ENCODE results near the gene CRACDL.

The CRACDL gene

DNA sequence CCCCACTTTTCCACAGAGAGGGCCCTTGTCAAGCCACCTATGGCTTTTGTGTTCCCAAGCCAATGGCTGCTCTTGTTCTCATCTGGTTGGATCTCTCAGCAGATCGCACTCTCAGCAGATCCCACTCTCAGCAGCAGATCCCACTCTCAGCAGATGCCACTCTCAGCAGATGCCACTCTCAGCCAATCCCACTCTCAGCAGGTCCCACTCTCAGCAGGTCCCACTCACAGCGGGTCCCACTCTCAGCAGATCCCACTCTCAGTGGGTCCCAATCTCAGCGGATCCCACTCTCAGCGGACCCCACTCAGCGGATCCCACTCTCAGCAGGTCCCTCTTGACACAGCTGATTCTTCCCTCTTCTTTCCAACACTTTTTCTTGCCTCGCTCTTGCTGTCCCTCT lies 145.8 kb downstream of the CRACDL start:
- no peak overlapping the region for H2BK5ac ChIP-seq (ENCODE audit: low read depth, low read length, poor library complexity)
- no peak overlapping the region for H2BK120ac ChIP-seq (ENCODE audit: insufficient read depth, low read length, poor library complexity)
- WGBS (ENCODE audit: extremely low coverage, insufficient coverage, insufficient read length), result no CpG with 5 or more reads among the region's 6 CpGs
- peaks cover 4% of the 10 kb centered on the region for H3K79me1 ChIP-seq (ENCODE audit: low read length)
- H4K12ac ChIP-seq (ENCODE audit: low read depth, low read length), result no peak overlapping the region
- H4K8ac ChIP-seq (ENCODE audit: low read depth, low read length), result no peak overlapping the region
- no peak overlapping the region for H3K4me2 ChIP-seq (ENCODE audit: low read length)
- peaks cover 3 to 15% of the 10 kb centered on the region in 2 experiments for H3K4me1 ChIP-seq (ENCODE audit: control insufficient read depth in 1 of 2, insufficient read depth in 2 of 2, low read length in 2 of 2)
- H3K9me3 ChIP-seq (ENCODE audit: insufficient read depth, low read depth, low read length), result peaks cover 2% of the 10 kb centered on the region
- no peak overlapping the region for H3K27ac ChIP-seq (ENCODE audit: low read depth, low read length)
- H3K14ac ChIP-seq (ENCODE audit: low read length), result no peak overlapping the region
- H3K36me3 ChIP-seq (ENCODE audit: control insufficient read depth in 1 of 2, insufficient read depth in 2 of 2, low read length in 2 of 2), result no peaks in the 10 kb centered on the region
- H2AFZ ChIP-seq (ENCODE audit: insufficient read depth, low read length, poor library complexity), result no peak overlapping the region
- H4K91ac ChIP-seq (ENCODE audit: low read depth, low read length), result no peak overlapping the region
- no peak overlapping the region for H3K9ac ChIP-seq (ENCODE audit: low read length)
- no peaks in the 10 kb centered on the region for H3K79me2 ChIP-seq (ENCODE audit: control insufficient read depth, insufficient read depth, low read length, poor library complexity)
- H3K4ac ChIP-seq (ENCODE audit: low read depth, low read length), result no peak overlapping the region
- no peak for DNase-seq
- no peak overlapping the region for H2BK12ac ChIP-seq (ENCODE audit: low read length)
- H3K27me3 ChIP-seq (ENCODE audit: insufficient read depth, low read length), result no peaks in the 10 kb centered on the region
- H3K23ac ChIP-seq (ENCODE audit: low read length), result no peak overlapping the region
- no peak overlapping the region for H3K4me3 ChIP-seq (ENCODE audit: low read depth, low read length)
- H3K18ac ChIP-seq (ENCODE audit: low read length), result no peak overlapping the region
- H2AK5ac ChIP-seq (ENCODE audit: low read length), result no peak overlapping the region

DNA sequence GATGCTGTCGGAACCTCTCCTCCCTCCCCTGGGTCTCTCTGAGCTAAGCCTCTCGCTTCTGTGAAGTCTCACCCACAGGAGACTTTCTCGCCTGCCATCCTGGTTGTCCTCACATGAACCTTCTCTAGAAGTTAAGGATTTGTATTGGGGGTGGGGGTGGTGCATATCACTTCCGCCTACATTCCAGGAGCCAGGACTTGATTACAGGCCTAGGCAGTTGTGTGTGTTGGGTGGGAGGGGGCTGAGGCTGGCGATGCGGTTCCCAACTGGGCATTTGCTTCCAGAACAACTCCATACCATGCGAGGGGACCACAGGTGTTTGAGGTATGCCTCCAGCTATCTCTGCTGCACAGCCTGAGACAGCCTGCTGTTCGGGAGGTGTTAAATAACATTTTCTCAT lies 148.3 kb downstream of the CRACDL start:
- Histone ChIP-seq H3K27me3 (ENCODE audit: insufficient read depth, low read length) (no peaks in the 10 kb centered on the region), H2AK5ac (ENCODE audit: low read length) (no peak overlapping the region), H3K9ac (ENCODE audit: low read length) (no peak overlapping the region), H2BK12ac (ENCODE audit: low read length) (no peak overlapping the region), H2BK5ac (ENCODE audit: low read depth, low read length, poor library complexity) (no peak overlapping the region), H2BK120ac (ENCODE audit: insufficient read depth, low read length, poor library complexity) (no peak overlapping the region), H3K27ac (ENCODE audit: low read depth, low read length) (no peak overlapping the region), H4K91ac (ENCODE audit: low read depth, low read length) (no peak overlapping the region), H3K79me1 (ENCODE audit: low read length) (peaks cover 2% of the 10 kb centered on the region), H3K9me3 (ENCODE audit: insufficient read depth, low read depth, low read length) (peaks cover 2% of the 10 kb centered on the region), H3K4me3 (ENCODE audit: low read depth, low read length) (no peak overlapping the region), H2AFZ (ENCODE audit: insufficient read depth, low read length, poor library complexity) (no peak overlapping the region), H4K12ac (ENCODE audit: low read depth, low read length) (no peak overlapping the region), H3K4ac (ENCODE audit: low read depth, low read length) (no peak overlapping the region), H3K36me3 (ENCODE audit: control insufficient read depth in 1 of 2, insufficient read depth in 2 of 2, low read length in 2 of 2) (no peaks in the 10 kb centered on the region), H3K4me2 (ENCODE audit: low read length) (no peak overlapping the region), H3K18ac (ENCODE audit: low read length) (no peak overlapping the region), H3K23ac (ENCODE audit: low read length) (no peak overlapping the region), H3K4me1 (ENCODE audit: control insufficient read depth in 1 of 2, insufficient read depth in 2 of 2, low read length in 2 of 2) (peaks cover 0 to 4% of the 10 kb centered on the region in 2 experiments), H4K8ac (ENCODE audit: low read depth, low read length) (no peak overlapping the region), H3K79me2 (ENCODE audit: control insufficient read depth, insufficient read depth, low read length, poor library complexity) (no peaks in the 10 kb centered on the region), H3K14ac (ENCODE audit: low read length) (no peak overlapping the region)
- no CpG with 5 or more reads among the region's 8 CpGs for WGBS (ENCODE audit: extremely low coverage, insufficient coverage, insufficient read length)
- no peak for DNase-seq

DNA sequence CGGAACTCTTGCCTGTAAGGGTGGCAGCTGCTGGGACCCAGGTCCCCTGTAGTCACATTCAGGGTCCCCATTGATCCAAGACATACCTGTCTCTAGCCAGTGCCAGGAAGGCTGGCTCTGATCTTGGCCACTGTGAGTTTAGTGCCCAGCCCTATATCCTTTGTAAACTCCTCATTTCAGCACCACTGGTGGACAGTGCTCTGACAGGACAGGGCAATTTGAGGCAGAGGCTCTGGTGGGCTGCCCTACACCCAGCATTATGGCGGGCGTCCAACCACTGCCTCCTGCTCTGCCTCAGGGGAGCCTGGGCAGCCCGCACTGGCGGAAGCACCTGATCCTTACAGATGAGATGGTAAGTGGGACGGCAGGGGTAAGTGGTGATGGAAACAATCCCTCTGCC lies 149.8 kb downstream of the CRACDL start:
- no CpG with 5 or more reads among the region's 6 CpGs for WGBS (ENCODE audit: extremely low coverage, insufficient coverage, insufficient read length)
- H2BK12ac ChIP-seq (ENCODE audit: low read length), result no peak overlapping the region

DNA sequence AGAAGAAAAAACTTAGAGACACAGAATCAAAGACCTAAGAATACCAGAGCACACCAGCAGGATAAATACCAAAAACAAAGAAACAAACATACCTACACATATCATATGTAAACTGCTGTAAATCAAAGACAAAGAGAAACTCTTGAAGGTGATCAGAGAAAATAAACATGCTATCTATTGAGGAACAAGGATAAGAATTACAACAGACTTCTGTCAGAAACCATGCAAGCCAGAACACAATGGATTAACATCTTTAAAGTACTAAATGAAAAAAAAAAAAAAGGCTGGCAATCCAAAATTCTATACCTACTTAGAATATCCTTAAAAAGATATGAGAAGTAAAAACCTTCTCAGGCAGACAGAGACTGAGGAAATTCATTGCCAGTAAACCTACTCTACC lies 153.5 kb downstream of the CRACDL start:
- Histone ChIP-seq H3K4me3 (ENCODE audit: low read depth, low read length) (no peak overlapping the region), H3K79me1 (ENCODE audit: low read length) (no peaks in the 10 kb centered on the region), H4K12ac (ENCODE audit: low read depth, low read length) (no peak overlapping the region), H3K4me2 (ENCODE audit: low read length) (no peak overlapping the region), H3K18ac (ENCODE audit: low read length) (no peak overlapping the region), H2AFZ (ENCODE audit: insufficient read depth, low read length, poor library complexity) (no peak overlapping the region), H3K36me3 (ENCODE audit: control insufficient read depth in 1 of 2, insufficient read depth in 2 of 2, low read length in 2 of 2) (no peaks in the 10 kb centered on the region), H3K14ac (ENCODE audit: low read length) (no peak overlapping the region), H3K79me2 (ENCODE audit: control insufficient read depth, insufficient read depth, low read length, poor library complexity) (no peaks in the 10 kb centered on the region), H4K8ac (ENCODE audit: low read depth, low read length) (no peak overlapping the region), H4K91ac (ENCODE audit: low read depth, low read length) (no peak overlapping the region), H3K9me3 (ENCODE audit: insufficient read depth, low read depth, low read length) (no peaks in the 10 kb centered on the region), H2AK5ac (ENCODE audit: low read length) (no peak overlapping the region), H3K27me3 (ENCODE audit: insufficient read depth, low read length) (no peaks in the 10 kb centered on the region), H3K9ac (ENCODE audit: low read length) (no peak overlapping the region), H3K23ac (ENCODE audit: low read length) (no peak overlapping the region), H2BK12ac (ENCODE audit: low read length) (no peak overlapping the region), H2BK5ac (ENCODE audit: low read depth, low read length, poor library complexity) (no peak overlapping the region), H2BK120ac (ENCODE audit: insufficient read depth, low read length, poor library complexity) (no peak overlapping the region), H3K4me1 (ENCODE audit: control insufficient read depth in 1 of 2, insufficient read depth in 2 of 2, low read length in 2 of 2) (no peaks in the 10 kb centered on the region), H3K27ac (ENCODE audit: low read depth, low read length) (no peak overlapping the region), H3K4ac (ENCODE audit: low read depth, low read length) (no peak overlapping the region)
- no peak for DNase-seq

More for the DNA sequence above, 149.8 kb downstream of the CRACDL start:
- Histone ChIP-seq H2BK5ac (ENCODE audit: low read depth, low read length, poor library complexity) (no peak overlapping the region), H3K23ac (ENCODE audit: low read length) (no peak overlapping the region), H3K9me3 (ENCODE audit: insufficient read depth, low read depth, low read length) (peaks cover 2% of the 10 kb centered on the region), H4K91ac (ENCODE audit: low read depth, low read length) (no peak overlapping the region), H3K4me1 (ENCODE audit: control insufficient read depth in 1 of 2, insufficient read depth in 2 of 2, low read length in 2 of 2) (no peaks in the 10 kb centered on the region), H3K18ac (ENCODE audit: low read length) (no peak overlapping the region), H4K8ac (ENCODE audit: low read depth, low read length) (no peak overlapping the region), H4K12ac (ENCODE audit: low read depth, low read length) (no peak overlapping the region), H3K4ac (ENCODE audit: low read depth, low read length) (no peak overlapping the region), H3K79me1 (ENCODE audit: low read length) (no peaks in the 10 kb centered on the region), H3K14ac (ENCODE audit: low read length) (no peak overlapping the region), H2BK120ac (ENCODE audit: insufficient read depth, low read length, poor library complexity) (no peak overlapping the region), H3K4me2 (ENCODE audit: low read length) (no peak overlapping the region), H3K9ac (ENCODE audit: low read length) (no peak overlapping the region), H3K27me3 (ENCODE audit: insufficient read depth, low read length) (no peaks in the 10 kb centered on the region), H3K36me3 (ENCODE audit: control insufficient read depth in 1 of 2, insufficient read depth in 2 of 2, low read length in 2 of 2) (no peaks in the 10 kb centered on the region), H2AFZ (ENCODE audit: insufficient read depth, low read length, poor library complexity) (no peak overlapping the region), H3K79me2 (ENCODE audit: control insufficient read depth, insufficient read depth, low read length, poor library complexity) (no peaks in the 10 kb centered on the region), H3K4me3 (ENCODE audit: low read depth, low read length) (no peak overlapping the region), H3K27ac (ENCODE audit: low read depth, low read length) (no peak overlapping the region), H2AK5ac (ENCODE audit: low read length) (no peak overlapping the region)
- no peak for DNase-seq
